Measurements from ENCODE around the gene KAZN.

The KAZN gene

DNA sequence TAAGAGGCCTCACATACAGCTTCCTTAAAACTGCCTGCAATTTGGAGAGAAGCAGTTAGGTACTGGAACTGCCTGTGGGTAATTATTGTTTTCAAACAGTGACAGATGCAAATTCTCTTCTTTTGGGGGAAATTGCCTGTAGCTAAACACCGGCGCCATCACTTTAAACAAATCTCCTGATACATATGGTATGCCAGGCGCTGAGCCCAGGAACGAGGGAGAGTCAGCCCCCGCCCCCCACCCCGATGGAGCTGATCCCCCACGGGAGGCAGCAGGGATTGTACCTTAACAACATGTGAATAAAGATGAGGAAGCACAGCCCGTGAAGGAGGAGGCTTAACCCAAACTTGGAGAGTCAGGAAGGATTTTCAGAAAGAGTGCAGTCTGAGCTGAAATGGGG, 562.1 kb downstream of the KAZN start:
- no peaks in the 10 kb centered on the region for H3K4me1 ChIP-seq (ENCODE audit: control insufficient read depth, insufficient read depth, low read length, poor library complexity, severe bottlenecking)
- no peaks in the 10 kb centered on the region for H3K27me3 ChIP-seq (replicated peaks; ENCODE audit: control insufficient read depth, insufficient read depth, low read length, poor library complexity, severe bottlenecking)
- no peak overlapping the region for H3K4me3 ChIP-seq (ENCODE audit: insufficient read depth, low read depth, low read length, poor library complexity, severe bottlenecking)
- DNase-seq = no peak
- H3K36me3 ChIP-seq (ENCODE audit: control insufficient read depth, insufficient read depth, low read length) = no peaks in the 10 kb centered on the region
- H3K27ac ChIP-seq (ENCODE audit: insufficient read depth, low read length, poor library complexity, severe bottlenecking) = no peak overlapping the region
- no peaks in the 10 kb centered on the region for H3K9me3 ChIP-seq (ENCODE audit: control insufficient read depth, low read length)

DNA sequence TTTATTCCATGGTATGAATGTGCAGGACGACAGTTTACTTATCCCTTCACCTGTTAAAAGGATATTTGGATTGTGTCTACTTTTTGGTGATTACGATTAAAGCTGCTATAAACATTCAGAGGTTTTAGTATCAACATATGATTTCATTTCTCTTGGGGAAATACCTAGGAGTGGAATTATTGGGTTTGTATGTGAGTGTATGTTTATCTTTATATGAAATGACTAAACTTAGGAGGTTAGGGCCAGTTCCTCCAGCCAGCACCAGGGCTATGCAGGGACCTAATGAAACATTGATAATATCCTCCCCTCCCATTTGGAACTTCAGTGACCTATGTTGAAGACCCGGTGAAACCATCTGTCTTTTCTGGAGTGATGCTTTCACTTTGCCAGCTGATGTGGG, 568.9 kb downstream of the KAZN start:
- H3K4me1 ChIP-seq (ENCODE audit: control insufficient read depth, insufficient read depth, low read length, poor library complexity, severe bottlenecking) = no peaks in the 10 kb centered on the region
- peaks cover 3% of the 10 kb centered on the region for H3K27me3 ChIP-seq (replicated peaks; ENCODE audit: control insufficient read depth, insufficient read depth, low read length, poor library complexity, severe bottlenecking)
- DNase-seq = no peak
- H3K36me3 ChIP-seq (ENCODE audit: control insufficient read depth, insufficient read depth, low read length) = no peaks in the 10 kb centered on the region
- no peak overlapping the region for H3K27ac ChIP-seq (ENCODE audit: insufficient read depth, low read length, poor library complexity, severe bottlenecking)
- no peaks in the 10 kb centered on the region for H3K9me3 ChIP-seq (ENCODE audit: control insufficient read depth, low read length)
- H3K4me3 ChIP-seq (ENCODE audit: insufficient read depth, low read depth, low read length, poor library complexity, severe bottlenecking) = no peak overlapping the region
